ENCODE results near the gene CDR2. TPM values are rescaled to one million over a fixed set of nuclear protein-coding genes. Genes with fewer than 3 reads are reported as not detected.

Gene CDR2
- total RNA-seq, 4 donors from 2014 or later: 12.1 to 55.7 (median 21.7) TPM

DNA sequence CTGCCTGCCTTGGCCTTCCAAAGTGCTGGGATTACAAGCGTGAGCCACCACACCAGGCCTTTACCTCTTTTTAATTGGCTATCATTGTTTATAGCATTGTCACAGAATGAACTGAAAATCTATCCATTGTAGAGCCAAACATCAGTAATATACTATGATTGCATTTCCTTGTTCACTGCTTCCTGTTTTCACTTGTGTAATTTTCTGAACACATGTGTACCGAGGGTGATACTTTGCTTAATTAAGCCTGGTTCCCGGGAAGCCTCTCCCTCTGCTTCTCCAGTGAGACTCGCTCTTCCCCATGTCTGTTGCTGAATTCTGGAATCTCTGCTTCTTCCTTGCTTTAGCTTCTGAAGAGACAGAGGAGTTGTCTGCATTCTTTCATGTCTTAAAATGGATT lies 44.1 kb downstream of the CDR2 start:
- no peaks in the 10 kb centered on the region for H3K27me3 ChIP-seq
- H3K4me3 ChIP-seq: no peak overlapping the region
- DNase-seq: no peak
- H3K9me3 ChIP-seq: no peaks in the 10 kb centered on the region
- H3K36me3 ChIP-seq: no peaks in the 10 kb centered on the region
- intact Hi-C loops (cut with DNase I; ENCODE audit: low total_unique reads): no loop called here
- no peak overlapping the region for H3K27ac ChIP-seq
- no peaks in the 10 kb centered on the region for H3K4me1 ChIP-seq
- TF ChIP-seq, protein P1, sequence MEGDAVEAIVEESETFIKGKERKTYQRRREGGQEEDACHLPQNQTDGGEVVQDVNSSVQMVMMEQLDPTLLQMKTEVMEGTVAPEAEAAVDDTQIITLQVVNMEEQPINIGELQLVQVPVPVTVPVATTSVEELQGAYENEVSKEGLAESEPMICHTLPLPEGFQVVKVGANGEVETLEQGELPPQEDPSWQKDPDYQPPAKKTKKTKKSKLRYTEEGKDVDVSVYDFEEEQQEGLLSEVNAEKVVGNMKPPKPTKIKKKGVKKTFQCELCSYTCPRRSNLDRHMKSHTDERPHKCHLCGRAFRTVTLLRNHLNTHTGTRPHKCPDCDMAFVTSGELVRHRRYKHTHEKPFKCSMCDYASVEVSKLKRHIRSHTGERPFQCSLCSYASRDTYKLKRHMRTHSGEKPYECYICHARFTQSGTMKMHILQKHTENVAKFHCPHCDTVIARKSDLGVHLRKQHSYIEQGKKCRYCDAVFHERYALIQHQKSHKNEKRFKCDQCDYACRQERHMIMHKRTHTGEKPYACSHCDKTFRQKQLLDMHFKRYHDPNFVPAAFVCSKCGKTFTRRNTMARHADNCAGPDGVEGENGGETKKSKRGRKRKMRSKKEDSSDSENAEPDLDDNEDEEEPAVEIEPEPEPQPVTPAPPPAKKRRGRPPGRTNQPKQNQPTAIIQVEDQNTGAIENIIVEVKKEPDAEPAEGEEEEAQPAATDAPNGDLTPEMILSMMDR (IDR thresholded peaks at IDR 0.05): no peak
- no peak for TF ChIP-seq POLR2A (IDR thresholded peaks at IDR 0.05)

DNA sequence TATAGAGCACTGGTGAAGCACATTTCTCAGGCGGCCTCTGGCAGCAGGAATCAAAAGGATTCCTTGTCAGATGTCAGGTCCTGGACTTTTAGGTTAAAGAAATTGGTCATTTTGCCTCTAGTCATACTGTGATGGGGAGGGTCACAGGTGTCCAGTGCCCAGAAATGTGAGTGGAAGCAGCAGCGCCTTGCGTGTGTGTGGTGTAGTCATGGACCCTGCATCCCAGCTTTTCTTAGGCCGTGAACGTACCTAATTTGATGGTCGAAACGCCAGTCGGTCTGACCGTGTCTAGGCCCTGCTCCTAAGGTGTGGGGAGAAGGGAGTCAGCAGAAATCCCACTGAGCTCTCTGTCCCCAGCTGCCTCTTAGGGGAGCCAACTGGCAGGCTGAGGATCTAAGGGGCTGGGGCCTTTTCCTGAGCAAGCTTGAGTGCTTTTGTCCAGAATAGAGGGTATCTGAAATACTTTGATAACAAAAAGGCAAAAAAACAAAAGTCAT lies 45.2 kb downstream of the CDR2 start:
- Histone ChIP-seq H3K27me3 (no peaks in the 10 kb centered on the region), H3K4me1 (no peaks in the 10 kb centered on the region), H3K9me3 (no peaks in the 10 kb centered on the region), H3K36me3 (no peaks in the 10 kb centered on the region), H3K4me3 (no peak overlapping the region), H3K27ac (no peak overlapping the region)
- intact Hi-C loops (cut with DNase I; ENCODE audit: low total_unique reads): no loop called here
- DNase-seq: no peak
- TF ChIP-seq, protein P1 (IDR thresholded peaks at IDR 0.05): no peak
- TF ChIP-seq POLR2A (IDR thresholded peaks at IDR 0.05): no peak

DNA sequence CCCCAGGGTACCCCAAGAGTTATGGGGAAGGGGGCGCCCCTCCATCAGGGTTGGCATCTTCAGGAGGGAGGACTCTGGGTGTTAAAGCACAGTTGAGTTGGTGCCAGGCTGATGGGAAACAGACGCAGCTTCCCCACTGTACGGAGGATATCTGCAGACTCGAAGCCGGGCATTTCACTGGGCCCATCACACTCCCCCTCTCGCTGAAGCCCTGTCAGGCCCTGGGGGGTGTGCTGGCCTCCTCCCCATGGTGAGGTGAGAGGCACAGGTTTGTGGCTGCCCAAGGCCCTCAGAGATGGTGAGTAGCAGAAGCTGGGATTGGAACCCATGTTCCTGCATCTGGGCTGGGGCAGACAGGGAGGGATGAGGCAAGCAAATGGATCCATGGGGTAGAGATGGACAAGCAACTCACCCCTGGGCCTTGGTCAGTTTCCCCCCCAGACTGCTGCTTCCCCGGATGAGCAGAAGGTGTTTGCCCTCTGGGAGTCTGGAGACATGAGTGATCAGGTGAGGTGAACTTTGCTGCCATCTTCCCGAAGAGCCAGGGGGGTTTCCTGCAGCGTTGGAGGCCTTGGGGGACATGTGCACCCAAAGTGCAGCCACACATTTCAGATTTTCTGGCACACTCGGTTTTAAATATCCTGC lies 46.2 kb downstream of the CDR2 start:
- H3K4me3 ChIP-seq: no peak overlapping the region
- H3K4me1 ChIP-seq: no peaks in the 10 kb centered on the region
- H3K27ac ChIP-seq: no peak overlapping the region
- H3K36me3 ChIP-seq: no peaks in the 10 kb centered on the region
- H3K27me3 ChIP-seq: no peaks in the 10 kb centered on the region
- no peak for TF ChIP-seq POLR2A (IDR thresholded peaks at IDR 0.05)
- TF ChIP-seq, protein P1 (IDR thresholded peaks at IDR 0.05): no peak
- intact Hi-C loops (cut with DNase I; ENCODE audit: low total_unique reads): no loop called here
- H3K9me3 ChIP-seq: no peaks in the 10 kb centered on the region
- no peak for DNase-seq

DNA sequence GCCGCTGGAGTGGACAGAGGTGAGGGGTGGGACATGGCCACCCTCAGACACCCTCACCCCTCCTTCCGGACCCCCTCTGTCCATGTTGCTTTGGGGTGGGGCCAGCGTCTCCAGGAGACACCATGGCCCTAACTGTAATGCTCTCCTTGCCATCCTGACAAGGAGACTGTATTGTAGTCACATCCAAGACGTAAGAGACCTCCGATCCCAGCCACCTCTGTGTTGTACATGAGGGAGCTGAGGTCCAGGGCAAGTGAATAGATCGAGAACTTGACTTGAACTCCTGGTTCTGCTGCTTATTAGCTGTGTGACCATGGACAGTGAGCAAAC lies 47.0 kb downstream of the CDR2 start:
- H3K36me3 ChIP-seq: no peaks in the 10 kb centered on the region
- no peaks in the 10 kb centered on the region for H3K27me3 ChIP-seq
- H3K9me3 ChIP-seq: no peaks in the 10 kb centered on the region
- intact Hi-C loops (cut with DNase I; ENCODE audit: low total_unique reads): no loop called here
- DNase-seq: no peak
- no peak overlapping the region for H3K27ac ChIP-seq
- TF ChIP-seq POLR2A (IDR thresholded peaks at IDR 0.05): no peak
- TF ChIP-seq, protein P1 (IDR thresholded peaks at IDR 0.05): no peak
- H3K4me1 ChIP-seq: no peaks in the 10 kb centered on the region
- H3K4me3 ChIP-seq: no peak overlapping the region

DNA sequence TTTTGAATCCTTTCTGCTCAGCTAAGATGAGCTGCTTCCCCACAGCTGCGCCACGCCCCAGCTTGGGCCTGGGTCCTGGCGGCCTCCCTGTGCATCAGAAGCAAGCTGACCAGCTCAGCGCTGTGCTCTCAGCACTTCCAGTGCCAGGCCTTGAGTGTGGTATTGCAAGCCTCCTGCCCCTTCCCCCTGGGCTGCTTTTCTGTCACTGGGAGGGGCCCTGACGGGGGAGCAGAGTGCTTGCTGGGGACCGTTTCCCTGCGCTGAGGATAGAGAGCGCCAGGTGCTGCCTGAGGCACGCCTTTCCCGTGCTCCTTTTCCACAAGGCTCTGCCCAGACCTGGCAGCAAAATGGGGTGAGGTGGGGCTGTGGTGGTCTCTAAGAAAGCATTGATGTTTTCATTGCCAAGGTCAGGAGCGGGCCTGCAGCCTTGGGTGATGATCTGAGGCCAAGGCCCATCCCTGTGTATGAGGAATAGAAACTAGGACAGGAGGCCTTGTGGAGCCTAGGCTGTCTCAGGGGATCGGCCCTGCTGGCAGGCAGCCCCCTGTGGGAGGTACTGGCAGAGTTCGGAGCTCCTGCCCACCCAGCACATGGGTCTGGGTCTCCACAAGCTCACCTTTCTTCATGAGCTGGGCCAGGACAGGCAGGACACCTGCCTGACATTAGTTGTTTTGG lies 47.5 kb downstream of the CDR2 start:
- H3K4me3 ChIP-seq: no peak overlapping the region
- no peak for DNase-seq
- no peaks in the 10 kb centered on the region for H3K27me3 ChIP-seq
- H3K9me3 ChIP-seq: no peaks in the 10 kb centered on the region
- H3K4me1 ChIP-seq: no peaks in the 10 kb centered on the region
- H3K36me3 ChIP-seq: no peaks in the 10 kb centered on the region
- TF ChIP-seq POLR2A (IDR thresholded peaks at IDR 0.05): no peak
- TF ChIP-seq, protein P1 (IDR thresholded peaks at IDR 0.05): no peak
- intact Hi-C loops (cut with DNase I; ENCODE audit: low total_unique reads): no loop called here
- H3K27ac ChIP-seq: no peak overlapping the region

Data from uterus (tissue), 4 donors.